K562 (cell line): ENCODE measurements around the gene IPPK. TPM values are rescaled to one million over a fixed set of nuclear protein-coding genes. Genes with fewer than 3 reads are reported as not detected.

Experiments used
- ATAC-seq: fragments of 200-7000 bp; cut with Tn5 transposase; 3 replicates; pipeline ENCODE4 v1.9.1; 2020; ENCODE audit warnings: moderate library complexity
- BruUV-seq: library from RNA; stranded (reverse); fragments of 400-500 nt; replicated peaks from 2 replicates; lab custom pipeline; 2021; lab: Mats Ljungman, UMichigan
- CTCF ChIA-PET: fragments of 300-600 bp; formaldehyde crosslinking; extraction: SDS; loops from one replicate; lab custom pipeline; 2021; ENCODE audit warnings: low intra/inter-chr PET ratio; lab: Yijun Ruan, JAX
- POLR2A ChIA-PET: fragments of 300-600, 350-650 bp; sonication (Branson Sonifier 250); formaldehyde crosslinking; extraction: SDS; loops from one replicate; lab custom pipeline; 2021; ENCODE audit warnings: antibody characterized with exemption, inconsistent platforms; lab: Yijun Ruan, JAX
- DNase-seq, 4 experiments: peaks; one replicate each; pipeline versions ENCODE4 v3.0.0 to v3.0.0-alpha.2; 2011 to 2018; ENCODE audit warnings: low spot score in 3 of 4, mixed read lengths in 3 of 4; ENCODE audit errors: extremely low read depth in 1 of 4
- FAIRE-seq: peaks from 2 replicates; lab custom pipeline; 2011; peaks lifted over from hg19 to GRCh38; lab: Jason Lieb, UNC
- H2AFZ ChIP-seq: 2 replicates; pipeline ENCODE4 v1.6.0; 2011; ENCODE audit warnings: low read depth, low read length, control low read depth, inconsistent platforms
- H3K27ac ChIP-seq: fragments of 200-600 bp; 3 replicates; pipeline ENCODE4 v1.8.0; 2011; ENCODE audit warnings: low read depth, mild to moderate bottlenecking, control low read depth, inconsistent platforms, low read length, moderate library complexity, mixed read lengths; ENCODE audit errors: extremely low read depth
- H3K27me3 ChIP-seq, 2 experiments: fragments of 300-600 bp in 1 of 2; 2 replicates in 1 of 2; 3 replicates in 1 of 2; pipeline versions ENCODE4 v1.6.0 to v1.8.0; 2011; ENCODE audit warnings: inconsistent platforms in 2 of 2, low read length in 2 of 2, mild to moderate bottlenecking in 1 of 2, mixed read lengths in 1 of 2, moderate library complexity in 1 of 2; ENCODE audit not compliant: control insufficient read depth in 2 of 2, insufficient read depth in 2 of 2
- H3K36me3 ChIP-seq: fragments of 300-600 bp; 3 replicates; pipeline ENCODE4 v1.8.0; 2011; ENCODE audit warnings: mild to moderate bottlenecking, low read length, inconsistent platforms; ENCODE audit not compliant: control insufficient read depth, insufficient read depth
- H3K4me1 ChIP-seq, 2 experiments: fragments of 200-600 bp in 1 of 2; replicated peaks in 1 of 2; 2 replicates in 1 of 2; 3 replicates in 1 of 2; pipeline versions ENCODE4 v1.5.1 to v1.8.0; 2011; ENCODE audit warnings: inconsistent platforms in 2 of 2, low read length in 2 of 2, mild to moderate bottlenecking in 1 of 2, mixed read lengths in 1 of 2, moderate library complexity in 1 of 2; ENCODE audit not compliant: control insufficient read depth in 2 of 2, insufficient read depth in 2 of 2
- H3K4me2 ChIP-seq: 2 replicates; pipeline ENCODE4 v1.6.1; 2011; ENCODE audit warnings: low read length, control low read depth, inconsistent platforms, mixed read lengths; ENCODE audit not compliant: insufficient read depth
- H3K4me3 ChIP-seq: fragments of 200-600 bp; sonication (generic), shearing (Covaris generic); 2 replicates; pipeline ENCODE4 v1.5.1; 2016; ENCODE audit warnings: control low read depth, inconsistent platforms
- H3K79me2 ChIP-seq: fragments of 200-600 bp; 3 replicates; pipeline ENCODE4 v1.8.0; 2011; ENCODE audit warnings: low read length, inconsistent platforms; ENCODE audit not compliant: control insufficient read depth, insufficient read depth
- H3K9ac ChIP-seq, 2 experiments: 2 replicates each; pipeline versions ENCODE4 v1.6.0 to v1.6.1; 2011; ENCODE audit warnings: low read depth in 2 of 2, low read length in 2 of 2, control low read depth in 1 of 2, inconsistent platforms in 1 of 2, mild to moderate bottlenecking in 1 of 2, mixed read lengths in 1 of 2; ENCODE audit not compliant: insufficient read depth in 1 of 2
- H3K9me1 ChIP-seq: one replicate; pipeline ENCODE4 v1.6.0; 2011; ENCODE audit warnings: inconsistent platforms, mild to moderate bottlenecking, low read length, moderate library complexity; ENCODE audit not compliant: control insufficient read depth, insufficient read depth
- H3K9me3 ChIP-seq: replicated peaks from 2 replicates; pipeline ENCODE4 v1.5.1; 2011; ENCODE audit warnings: low read depth, low read length, inconsistent platforms; ENCODE audit not compliant: control insufficient read depth, insufficient read depth
- H4K20me1 ChIP-seq: replicated peaks from 2 replicates; pipeline ENCODE4 v1.6.1; 2011; ENCODE audit warnings: low read length, inconsistent platforms, mixed read lengths; ENCODE audit not compliant: control insufficient read depth, insufficient read depth
- ARID3A ChIP-seq: IDR thresholded peaks from 2 replicates; pipeline ENCODE4 v1.6.1; 2012; ENCODE audit warnings: low read depth, low read length, improper control_type of control experiment, borderline replicate concordance
- MBD2 ChIP-seq: sonication (generic); IDR thresholded peaks from 2 replicates; pipeline ENCODE4 v1.6.1; 2016; ENCODE audit warnings: low read depth, borderline replicate concordance
- NBN ChIP-seq: fragments of 450-650 bp; IDR thresholded peaks from 2 replicates; pipeline ENCODE4 v1.6.1; 2016; ENCODE audit warnings: low read depth, mild to moderate bottlenecking
- NR2C1 ChIP-seq, 2 experiments: fragments of 450-650 bp; IDR thresholded peaks; 2 replicates each; pipeline ENCODE4 v1.6.1; 2017; ENCODE audit warnings: mild to moderate bottlenecking in 2 of 2, antibody characterized with exemption in 1 of 2, inconsistent platforms in 1 of 2, missing compliant biosample characterization in 1 of 2, missing genetic modification characterization in 1 of 2
- PRMT5 ChIP-seq: sonication (generic); formaldehyde crosslinking; IDR thresholded peaks from 2 replicates; pipeline ENCODE4 v1.5.0; 2020; ENCODE audit warnings: missing genetic modification reagents
- SMARCA4 ChIP-seq: fragments of 450-650 bp; IDR thresholded peaks from 2 replicates; pipeline ENCODE4 v1.6.1; 2016
- SPI1 ChIP-seq: IDR thresholded peaks from 2 replicates; pipeline ENCODE4 v1.6.1; 2011; ENCODE audit warnings: low read depth, low read length, control low read depth, borderline replicate concordance
- TAF15 ChIP-seq: fragments of 200-400 bp; formaldehyde crosslinking; IDR thresholded peaks from 2 replicates; pipeline ENCODE4 v1.6.1; 2017; ENCODE audit warnings: mild to moderate bottlenecking, low read depth, low read length, moderate library complexity
- TSHZ1 ChIP-seq: fragments of 250-450 bp; sonication (Bioruptor Pico); IDR thresholded peaks from 2 replicates; pipeline ENCODE4 v1.4.0; 2020; ENCODE audit warnings: mild to moderate bottlenecking, moderate library complexity
- XRCC3 ChIP-seq: fragments of 450-650 bp; IDR thresholded peaks from 2 replicates; pipeline ENCODE4 v1.6.1; 2017; ENCODE audit warnings: mild to moderate bottlenecking, moderate library complexity
- ZNF75A ChIP-seq: fragments of 450-650 bp; formaldehyde crosslinking; IDR thresholded peaks from 2 replicates; pipeline ENCODE4 v1.4.0; 2020; ENCODE audit warnings: mild to moderate bottlenecking
- WGBS: fragments of 100-300 bp; shearing (Covaris generic); methylation state at CpG from one replicate; pipeline ENCODE4 v1.1.6; 2016; ENCODE audit warnings: low coverage, mixed read lengths; ENCODE audit not compliant: insufficient coverage; ENCODE audit errors: missing lambda C conversion rate; 5-methylcytosine and 5-hydroxymethylcytosine counted together
- in situ Hi-C: fragments of 300-500 bp; cut with MboI; formaldehyde crosslinking; loops from 4 replicates; pipeline ENCODE4 v1.15.0; 2018; ENCODE audit warnings: inconsistent platforms, mixed read lengths
- intact Hi-C: fragments of 100-400 bp; cut with micrococcal nuclease; formaldehyde crosslinking; loops from 2 replicates; pipeline ENCODE4 v1.14.2; 2022
- polyA plus RNA-seq, 8 experiments: library from polyadenylated mRNA; depleted of rRNA in 4 of 8; stranded (reverse) in 5 of 8; unstranded in 3 of 8; fragments of >200 nt; fragmentation: Nextera tagmentation in 2 of 8; fragmentation: Illumina TruSeq in 1 of 8; extraction: Ambion mirVana in 2 of 8; extraction: Trizol in 1 of 8; gene quantifications; 2 replicates each; pipeline versions ENCODE4 v1.2.1 to v1.2.3, GENCODE V29; 2011 to 2014; ENCODE audit warnings: inconsistent platforms in 1 of 8, missing spikeins in 1 of 8
- total RNA-seq, 7 experiments: library from RNA; depleted of rRNA in 6 of 7; stranded (reverse); fragments of >200 nt in 6 of 7; fragmentation: Illumina TruSeq in 2 of 7; extraction: Trizol in 2 of 7; gene quantifications; 2 replicates each; pipeline versions ENCODE4 v1.2.1 to v1.2.3, GENCODE V29; 2011 to 2021; ENCODE audit warnings: low replicate concordance in 1 of 7

The IPPK gene
- total and polyA plus RNA-seq, 9 of the 15 experiments (the other 6 are each of a cell fraction or from before 2014, with no cell fraction given): 3.1 to 22.2 (median 11.2) TPM

GRCh38 chr9:92645041-92645440 lies 24.9 kb downstream of the IPPK start:
- no peak overlapping the region for H2AFZ ChIP-seq
- in situ Hi-C loops (no loop called here), intact Hi-C loops (loop anchor here (5.0 kb wide), 1 partner anchor 62 kb away; no protein-coding TSS in a partner anchor)
- no peak overlapping the region for H3K27ac ChIP-seq
- ChIA-PET POLR2A (interaction anchor here (0.6 kb wide), 1 partner anchor 175 kb away, joined by 3 read pairs; no protein-coding TSS in a partner anchor), CTCF (no interaction called here)
- peaks cover 80% of the 10 kb centered on the region for H3K36me3 ChIP-seq
- H3K79me2 ChIP-seq: no peaks in the 10 kb centered on the region
- no peak for ATAC-seq
- no peak for DNase-seq
- TF ChIP-seq NR2C1 (IDR thresholded peaks at IDR 0.05) (no peak), NR2C1 (tag; IDR thresholded peaks at IDR 0.05) (no peak), TSHZ1 (CRISPR knock-in tag) (no peak), NBN (no peak), XRCC3 (no peak), ZNF75A (CRISPR knock-in tag) (no peak), SPI1 (no peak), SMARCA4 (no peak), PRMT5 (CRISPR knock-in tag) (no peak), TAF15 (no peak), MBD2 (no peak), ARID3A (no peak)
- no peak for FAIRE-seq
- no peak overlapping the region for H3K4me2 ChIP-seq
- H3K4me3 ChIP-seq: no peak overlapping the region
- no peak overlapping the region for H3K9ac ChIP-seq
- no peaks in the 10 kb centered on the region for H3K27me3 ChIP-seq
- no peaks in the 10 kb centered on the region; the same call in 1 of the 2 replicates for H4K20me1 ChIP-seq
- H3K9me1 ChIP-seq: no peaks in the 10 kb centered on the region
- H3K9me3 ChIP-seq: no peaks in the 10 kb centered on the region
- no peaks in the 10 kb centered on the region for H3K4me1 ChIP-seq
- WGBS: 91% methylated on average over 4 of the region's 4 CpGs
- no TSS peak for BruUV-seq
